ENCODE results near the gene GRPEL1. TPM values are rescaled to one million over a fixed set of nuclear protein-coding genes. Genes with fewer than 3 reads are reported as not detected.
A peak's percentile ranks its signal among the peaks of the same experiment; 100 is the strongest.

Gene GRPEL1
- polyA plus RNA-seq, 3 donors = 44.1 to 49.6 (median 45.4) TPM

- Mint-ChIP-seq H3K27ac (peak overlapping the region in 1 of 7 donors; percentile 46), H3K4me3 (no peak overlapping the region), H3K36me3 (peaks cover 37 to 58% of the 10 kb centered on the region in 2 donors), H3K4me1 (peaks cover 62% of the 10 kb centered on the region), H3K9me3 (peaks cover 0 to 3% (median 0%) of the 10 kb centered on the region in 7 donors), H3K27me3 (ENCODE audit: low read depth in 3 of 3) (peaks cover 3 to 11% (median 4%) of the 10 kb centered on the region in 3 donors)
- H3K9me3 ChIP-seq (replicated peaks in 1 of 2; ENCODE audit: control insufficient read depth in 1 of 2, insufficient read depth in 1 of 2, low read length in 2 of 2) = no peaks in the 10 kb centered on the region
- intact Hi-C loops (cut with micrococcal nuclease) = loop anchor here (2.0 to 10.0 kb wide), 3 partner anchors 13 to 331 kb away; partner anchors contain the start of gene BLOC1S4 (in 1 of the 2)
- peaks cover 68% of the 10 kb centered on the region for H4K20me1 ChIP-seq (ENCODE audit: insufficient read depth, low read length)
- no peak overlapping the region for H3K4me3 ChIP-seq (replicated peaks in 1 of 3; ENCODE audit: low read depth in 2 of 3, low read length in 3 of 3)
- DNase-seq = no peak
- TF ChIP-seq CTCF (IDR thresholded peaks at IDR 0.05) = no peak
- H3K4me2 ChIP-seq (replicated peaks; ENCODE audit: extremely low read depth, low read length, poor library complexity, severe bottlenecking) = no peak overlapping the region
- no peak overlapping the region for H3K9ac ChIP-seq (ENCODE audit: insufficient read depth, low read length, poor library complexity, severe bottlenecking)
- H3K27ac ChIP-seq (ENCODE audit: low read depth in 1 of 2, low read length in 2 of 2) = no peak overlapping the region
- H3K79me2 ChIP-seq (ENCODE audit: insufficient read depth, low read length) = peaks cover 71% of the 10 kb centered on the region
- peaks cover 36 to 49% of the 10 kb centered on the region in 2 donors for H3K4me1 ChIP-seq (ENCODE audit: control insufficient read depth in 1 of 2, insufficient read depth in 2 of 2, low read length in 2 of 2)
- H2AFZ ChIP-seq (ENCODE audit: insufficient read depth, low read depth, low read length, poor library complexity, severe bottlenecking) = no peak overlapping the region
- no peaks in the 10 kb centered on the region for H3K27me3 ChIP-seq (ENCODE audit: control insufficient read depth in 2 of 2, insufficient read depth in 2 of 2, low read length in 2 of 2)
- WGBS (ENCODE audit: insufficient coverage) = 100% methylated on average over 7 of the region's 8 CpGs
- H3K36me3 ChIP-seq (replicated peaks in 1 of 2; ENCODE audit: control insufficient read depth in 1 of 2, insufficient read depth in 2 of 2, low read length in 2 of 2) = peaks cover 5 to 32% of the 10 kb centered on the region in 2 donors
These were observed 22.3 kb downstream of the GRPEL1 start for GRCh38 chr4:7045553-7045952.

DNA sequence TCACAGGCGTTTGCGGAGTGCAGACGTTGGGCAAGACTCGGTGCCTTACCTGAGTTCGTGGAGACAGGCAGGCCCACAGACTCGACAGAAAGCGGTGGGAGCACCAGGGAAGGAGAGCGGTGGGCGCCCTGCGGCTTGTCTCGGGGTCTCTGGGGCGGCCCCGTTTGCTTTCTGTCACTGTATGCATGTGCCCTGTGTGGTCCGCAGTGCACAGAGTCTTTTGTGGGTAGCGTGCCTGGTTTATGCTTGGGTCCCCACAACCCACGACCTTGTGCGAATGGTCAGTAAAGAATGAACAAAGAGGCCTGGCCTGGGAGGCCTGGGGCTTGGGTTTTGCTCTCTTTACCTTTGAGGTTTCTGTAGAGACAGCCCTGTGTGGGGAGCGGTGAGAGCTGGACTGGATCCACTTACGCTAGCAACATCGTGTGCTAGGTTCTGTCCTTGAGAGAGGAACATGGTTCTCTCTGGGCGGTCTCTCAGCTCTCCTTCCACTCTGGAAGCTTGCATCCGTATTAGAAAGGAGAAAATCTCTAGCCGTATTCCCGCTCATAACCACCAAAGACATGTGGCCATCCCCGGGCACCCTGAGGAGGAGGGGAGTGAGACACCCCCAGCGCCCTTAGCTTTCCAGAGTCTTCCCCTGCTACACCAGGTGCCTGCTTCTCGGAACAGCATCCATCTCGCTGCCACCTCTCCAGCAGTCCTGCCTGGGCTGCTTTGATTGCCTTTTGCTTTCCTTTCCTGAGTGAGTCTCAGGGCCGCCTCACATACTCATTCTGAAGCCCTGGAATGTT, 23.5 kb downstream of the GRPEL1 start:
- Mint-ChIP-seq H3K27ac (peak overlapping the region in 5 of 7 donors; percentile 43 to 84 (median 79)), H3K4me1 (peaks cover 64% of the 10 kb centered on the region), H3K4me3 (peak overlapping the region; percentile 85 to 92), H3K36me3 (peaks cover 32 to 45% of the 10 kb centered on the region in 2 donors), H3K27me3 (ENCODE audit: low read depth in 3 of 3) (peaks cover 0 to 10% (median 3%) of the 10 kb centered on the region in 3 donors), H3K9me3 (peaks cover 0 to 3% (median 0%) of the 10 kb centered on the region in 7 donors)
- Histone ChIP-seq H3K4me3 (replicated peaks in 1 of 3; ENCODE audit: low read depth in 2 of 3, low read length in 3 of 3) (peak overlapping the region; percentile 77 to 92 (median 87)), H4K20me1 (ENCODE audit: insufficient read depth, low read length) (peaks cover 56% of the 10 kb centered on the region), H2AFZ (ENCODE audit: insufficient read depth, low read depth, low read length, poor library complexity, severe bottlenecking) (peak overlapping the region; percentile 86), H3K9me3 (replicated peaks in 1 of 2; ENCODE audit: control insufficient read depth in 1 of 2, insufficient read depth in 1 of 2, low read length in 2 of 2) (no peaks in the 10 kb centered on the region), H3K27ac (ENCODE audit: low read depth in 1 of 2, low read length in 2 of 2) (peak overlapping the region in 1 of 2 donors; percentile 88), H3K4me1 (ENCODE audit: control insufficient read depth in 1 of 2, insufficient read depth in 2 of 2, low read length in 2 of 2) (peaks cover 39 to 52% of the 10 kb centered on the region in 2 donors), H3K27me3 (ENCODE audit: control insufficient read depth in 2 of 2, insufficient read depth in 2 of 2, low read length in 2 of 2) (no peaks in the 10 kb centered on the region), H3K9ac (ENCODE audit: insufficient read depth, low read length, poor library complexity, severe bottlenecking) (peak overlapping the region; percentile 90), H3K36me3 (replicated peaks in 1 of 2; ENCODE audit: control insufficient read depth in 1 of 2, insufficient read depth in 2 of 2, low read length in 2 of 2) (peaks cover 0 to 30% of the 10 kb centered on the region in 2 donors), H3K79me2 (ENCODE audit: insufficient read depth, low read length) (peaks cover 59% of the 10 kb centered on the region), H3K4me2 (replicated peaks; ENCODE audit: extremely low read depth, low read length, poor library complexity, severe bottlenecking) (peak overlapping the region; percentile 99)
- 35% methylated on average over 21 of the region's 29 CpGs for WGBS (ENCODE audit: insufficient coverage)
- no peak for TF ChIP-seq CTCF (IDR thresholded peaks at IDR 0.05)
- no peak for DNase-seq
- intact Hi-C loops (cut with micrococcal nuclease) = loop anchor here (2.0 to 10.0 kb wide), 4 partner anchors 14 to 330 kb away; partner anchors contain the start of gene BLOC1S4 (in 1 of the 2)

Data from CD14-positive monocyte (primary cell).